Astrocyte (in vitro differentiated cells and primary cell): ENCODE data around the gene CDH8. TPM values are rescaled to one million over a fixed set of nuclear protein-coding genes. Genes with fewer than 3 reads are reported as not detected.
"Not testable (repeated sequence)": the region's sequence is repeated elsewhere in the genome, so short reads cannot be mapped to it uniquely, and the experiment has no call there.

ENCODE experiments used
- DNase-seq: peaks from one replicate; pipeline ENCODE4 v3.0.0-alpha.2; 2010; ENCODE audit warnings: low read depth
- FAIRE-seq: peaks from 2 replicates; lab custom pipeline; 2011; peaks lifted over from hg19 to GRCh38; lab: Jason Lieb, UNC
- H2AFZ ChIP-seq: 2 replicates; pipeline ENCODE4 v1.6.0; 2012; ENCODE audit warnings: low read depth, low read length, inconsistent platforms
- H3K27ac ChIP-seq: 2 replicates; pipeline ENCODE4 v1.5.1; 2011; ENCODE audit warnings: low read depth, low read length, inconsistent platforms
- H3K27me3 ChIP-seq: 2 replicates; pipeline ENCODE4 v1.6.0; 2011; ENCODE audit warnings: low read length, inconsistent platforms; ENCODE audit not compliant: insufficient read depth
- H3K36me3 ChIP-seq: 2 replicates; pipeline ENCODE4 v1.5.1; 2011; ENCODE audit warnings: low read length, inconsistent platforms; ENCODE audit not compliant: insufficient read depth
- H3K4me1 ChIP-seq: 2 replicates; pipeline ENCODE4 v1.5.1; 2011; ENCODE audit warnings: low read length, inconsistent platforms; ENCODE audit not compliant: insufficient read depth
- H3K4me2 ChIP-seq: 2 replicates; pipeline ENCODE4 v1.6.0; 2012; ENCODE audit warnings: low read length, inconsistent platforms
- H3K4me3 ChIP-seq: 2 replicates; pipeline ENCODE4 v1.5.1; 2011; ENCODE audit warnings: low read depth, mild to moderate bottlenecking, low read length, inconsistent platforms; ENCODE audit not compliant: insufficient read depth
- H3K79me2 ChIP-seq: 2 replicates; pipeline ENCODE4 v1.6.0; 2012; ENCODE audit warnings: mild to moderate bottlenecking, low read length, inconsistent platforms; ENCODE audit not compliant: insufficient read depth
- H3K9ac ChIP-seq: 2 replicates; pipeline ENCODE4 v1.6.0; 2012; ENCODE audit warnings: mild to moderate bottlenecking, low read length, inconsistent platforms
- H3K9me3 ChIP-seq: 2 replicates; pipeline ENCODE4 v1.5.1; 2012; ENCODE audit warnings: low read depth, mild to moderate bottlenecking, low read length, inconsistent platforms; ENCODE audit not compliant: insufficient read depth
- H4K20me1 ChIP-seq: 2 replicates; pipeline ENCODE4 v1.6.0; 2012; ENCODE audit warnings: low read length, inconsistent platforms; ENCODE audit not compliant: insufficient read depth
- H3K27ac Mint-ChIP-seq: one replicate; pipeline ENCODE4 v1.8.0; 2021; ENCODE audit warnings: mild to moderate bottlenecking, mixed read lengths; ENCODE audit not compliant: unreplicated experiment
- H3K27me3 Mint-ChIP-seq: one replicate; pipeline ENCODE4 v1.8.0; 2021; ENCODE audit warnings: low read depth, mixed read lengths; ENCODE audit not compliant: unreplicated experiment
- H3K36me3 Mint-ChIP-seq: one replicate; pipeline ENCODE4 v1.8.0; 2021; ENCODE audit warnings: low read depth, mixed read lengths; ENCODE audit not compliant: unreplicated experiment
- H3K4me1 Mint-ChIP-seq: one replicate; pipeline ENCODE4 v1.8.0; 2021; ENCODE audit warnings: low read depth, mixed read lengths; ENCODE audit not compliant: unreplicated experiment
- H3K4me3 Mint-ChIP-seq: one replicate; pipeline ENCODE4 v1.8.0; 2021; ENCODE audit warnings: mild to moderate bottlenecking, moderate library complexity, mixed read lengths; ENCODE audit not compliant: unreplicated experiment
- H3K9me3 Mint-ChIP-seq: one replicate; pipeline ENCODE4 v1.8.0; 2021; ENCODE audit warnings: mild to moderate bottlenecking, mixed read lengths; ENCODE audit not compliant: unreplicated experiment
- EZH2 ChIP-seq: IDR thresholded peaks from 2 replicates; pipeline ENCODE4 v1.6.1; 2012; ENCODE audit warnings: mild to moderate bottlenecking, low read length, inconsistent platforms; ENCODE audit not compliant: insufficient read depth
- total RNA-seq: library from RNA; stranded (reverse); gene quantifications from 2 replicates; pipeline ENCODE4 v1.2.1, GENCODE V29; 2021
- TF ChIP-seq, protein P1 (sequence below): IDR thresholded peaks from 2 replicates; pipeline ENCODE4 v1.5.1; 2011; ENCODE audit warnings: low read depth, mild to moderate bottlenecking, inconsistent platforms, low read length, moderate library complexity; ENCODE audit not compliant: insufficient read depth

Gene CDH8
- total RNA-seq, 1 donor from 2014 or later: 17.5 TPM

DNA sequence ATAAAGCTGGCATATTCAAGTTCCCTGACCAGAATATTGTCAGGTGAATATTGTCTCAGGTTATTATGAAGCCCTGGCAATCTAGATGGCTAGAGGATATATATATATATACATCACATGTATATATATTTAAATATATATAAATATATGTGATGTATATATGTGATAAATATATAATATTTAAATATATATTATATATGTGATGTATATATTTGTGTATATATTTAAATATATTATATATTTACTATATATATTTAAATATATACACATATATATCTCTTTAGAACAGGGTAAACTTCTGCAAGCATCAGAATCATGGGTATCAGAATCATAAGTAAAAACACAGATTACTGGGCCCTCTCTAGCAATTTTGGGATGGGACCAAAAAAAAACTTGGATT is 112.6 kb downstream of the CDH8 start:
- DNase-seq (no peak), FAIRE-seq (no peak)
- no peaks in the 10 kb centered on the region for H3K27me3 Mint-ChIP-seq
- no peak overlapping the region for H3K4me3 Mint-ChIP-seq
- Histone ChIP-seq H3K27ac (no peak overlapping the region), H3K79me2 (no peaks in the 10 kb centered on the region), H3K27me3 (no peaks in the 10 kb centered on the region), H3K36me3 (no peaks in the 10 kb centered on the region), H3K4me1 (no peaks in the 10 kb centered on the region), H3K9me3 (no peaks in the 10 kb centered on the region), H4K20me1 (no peaks in the 10 kb centered on the region), H3K4me2 (no peak overlapping the region), H2AFZ (no peak overlapping the region), H3K9ac (no peak overlapping the region), H3K4me3 (no peak overlapping the region)
- peaks cover 3% of the 10 kb centered on the region for H3K9me3 Mint-ChIP-seq
- no peak for TF ChIP-seq EZH2
- TF ChIP-seq, protein P1, sequence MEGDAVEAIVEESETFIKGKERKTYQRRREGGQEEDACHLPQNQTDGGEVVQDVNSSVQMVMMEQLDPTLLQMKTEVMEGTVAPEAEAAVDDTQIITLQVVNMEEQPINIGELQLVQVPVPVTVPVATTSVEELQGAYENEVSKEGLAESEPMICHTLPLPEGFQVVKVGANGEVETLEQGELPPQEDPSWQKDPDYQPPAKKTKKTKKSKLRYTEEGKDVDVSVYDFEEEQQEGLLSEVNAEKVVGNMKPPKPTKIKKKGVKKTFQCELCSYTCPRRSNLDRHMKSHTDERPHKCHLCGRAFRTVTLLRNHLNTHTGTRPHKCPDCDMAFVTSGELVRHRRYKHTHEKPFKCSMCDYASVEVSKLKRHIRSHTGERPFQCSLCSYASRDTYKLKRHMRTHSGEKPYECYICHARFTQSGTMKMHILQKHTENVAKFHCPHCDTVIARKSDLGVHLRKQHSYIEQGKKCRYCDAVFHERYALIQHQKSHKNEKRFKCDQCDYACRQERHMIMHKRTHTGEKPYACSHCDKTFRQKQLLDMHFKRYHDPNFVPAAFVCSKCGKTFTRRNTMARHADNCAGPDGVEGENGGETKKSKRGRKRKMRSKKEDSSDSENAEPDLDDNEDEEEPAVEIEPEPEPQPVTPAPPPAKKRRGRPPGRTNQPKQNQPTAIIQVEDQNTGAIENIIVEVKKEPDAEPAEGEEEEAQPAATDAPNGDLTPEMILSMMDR: no peak
- H3K4me1 Mint-ChIP-seq: peaks cover 6% of the 10 kb centered on the region
- H3K36me3 Mint-ChIP-seq: no peaks in the 10 kb centered on the region
- H3K27ac Mint-ChIP-seq: no peak overlapping the region

DNA sequence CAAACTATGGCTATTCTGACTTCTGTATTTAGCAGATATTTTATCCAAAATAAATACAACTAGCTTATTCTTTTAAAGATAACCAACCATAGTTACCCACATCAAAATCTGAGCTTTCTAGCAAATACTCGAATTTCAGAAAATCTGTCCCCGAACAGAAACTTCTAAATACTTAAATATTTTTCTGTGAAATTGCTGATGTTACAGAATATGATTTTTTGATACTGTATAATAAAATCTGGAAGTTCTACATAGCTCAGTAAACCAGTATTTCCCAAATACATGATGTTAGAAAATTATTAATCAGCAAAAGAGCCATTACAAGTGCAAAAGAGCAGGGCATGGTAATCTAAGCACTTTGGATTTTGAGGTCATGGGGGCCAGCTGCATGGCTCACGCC is 114.9 kb downstream of the CDH8 start:
- H3K9me3 ChIP-seq: no peaks in the 10 kb centered on the region
- no peak overlapping the region for H3K27ac ChIP-seq
- Mint-ChIP-seq H3K4me1 (no peaks in the 10 kb centered on the region), H3K27me3 (no peaks in the 10 kb centered on the region), H3K36me3 (no peaks in the 10 kb centered on the region), H3K4me3 (no peak overlapping the region), H3K9me3 (peaks cover 3% of the 10 kb centered on the region), H3K27ac (no peak overlapping the region)
- no peaks in the 10 kb centered on the region for H3K27me3 ChIP-seq
- no peak overlapping the region for H3K9ac ChIP-seq
- H3K4me1 ChIP-seq: no peaks in the 10 kb centered on the region
- DNase-seq: no peak
- H2AFZ ChIP-seq: no peak overlapping the region
- H4K20me1 ChIP-seq: no peaks in the 10 kb centered on the region
- no peak for FAIRE-seq
- no peak overlapping the region for H3K4me2 ChIP-seq
- no peaks in the 10 kb centered on the region for H3K36me3 ChIP-seq
- no peaks in the 10 kb centered on the region for H3K79me2 ChIP-seq
- no peak overlapping the region for H3K4me3 ChIP-seq
- TF ChIP-seq, protein P1: no peak

DNA sequence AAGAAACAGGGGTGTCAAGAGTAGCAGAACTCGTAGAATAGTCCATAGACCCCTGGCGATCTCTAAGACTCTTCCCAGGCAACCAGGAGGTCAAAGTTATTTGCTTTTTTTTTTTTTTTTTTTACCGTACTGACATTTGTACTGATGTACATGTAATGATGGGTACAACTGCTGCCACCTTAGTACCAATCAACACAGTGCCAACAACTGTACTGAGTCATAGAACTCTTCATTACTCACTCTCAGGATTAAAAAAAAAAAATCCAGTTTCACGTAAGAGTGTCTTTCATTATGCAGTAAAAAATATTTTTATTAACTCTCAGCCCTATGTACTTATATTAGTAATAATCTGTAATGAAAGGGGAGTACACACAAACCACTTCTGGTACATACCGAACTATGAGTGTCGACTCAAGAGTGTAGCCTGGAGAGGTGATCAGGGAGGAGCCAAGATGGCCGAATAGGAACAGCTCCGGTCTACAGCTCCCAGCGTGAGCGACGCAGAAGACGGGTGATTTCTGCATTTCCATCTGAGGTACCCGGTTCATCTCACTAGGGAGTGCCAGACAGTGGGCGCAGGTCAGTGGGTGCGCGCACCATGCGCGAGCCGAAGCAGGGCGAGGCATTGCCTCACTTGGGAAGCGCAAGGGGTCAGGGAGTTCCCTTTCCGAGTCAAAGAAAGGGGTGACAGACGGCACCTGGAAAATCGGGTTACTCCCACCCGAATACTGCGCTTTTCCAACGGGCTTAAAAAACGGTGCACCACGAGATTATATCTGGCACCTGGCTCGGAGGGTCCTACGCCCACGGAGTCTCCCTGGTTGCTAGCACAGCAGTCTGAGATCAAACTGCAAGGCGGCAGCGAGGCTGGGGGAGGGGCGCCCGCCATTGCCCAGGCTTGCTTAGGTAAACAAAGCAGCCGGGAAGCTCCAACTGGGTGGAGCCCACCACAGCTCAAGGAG is 118.1 kb downstream of the CDH8 start:
- H2AFZ ChIP-seq, H3K27me3 Mint-ChIP-seq, H3K9me3 Mint-ChIP-seq, H3K9me3 ChIP-seq, DNase-seq, H3K36me3 Mint-ChIP-seq, H3K4me1 ChIP-seq, H3K4me2 ChIP-seq, H3K4me3 ChIP-seq, FAIRE-seq, H4K20me1 ChIP-seq, H3K27ac ChIP-seq, H3K9ac ChIP-seq, H3K79me2 ChIP-seq, H3K27me3 ChIP-seq, H3K4me1 Mint-ChIP-seq, H3K36me3 ChIP-seq, H3K4me3 Mint-ChIP-seq: not testable (repeated sequence)
- peak overlapping the region; percentile 41 for H3K27ac Mint-ChIP-seq
